IMR-90 (cell line): ENCODE data around the gene CFAP58. TPM values are rescaled to one million over a fixed set of nuclear protein-coding genes. Genes with fewer than 3 reads are reported as not detected.

Experiments
- ATAC-seq: fragments of 200-7000 bp; cut with Tn5 transposase; 2 replicates; pipeline ENCODE4 v1.9.1; 2020; ENCODE audit warnings: low read depth, mild to moderate bottlenecking, moderate library complexity
- BruUV-seq: library from RNA; stranded (reverse); fragments of 400-500 nt; replicated peaks from 2 replicates; lab custom pipeline; 2021; lab: Mats Ljungman, UMichigan
- CTCF ChIA-PET: fragments of 300-600 bp; formaldehyde crosslinking; extraction: SDS; loops from one replicate; lab custom pipeline; 2021; ENCODE audit warnings: antibody characterized with exemption; lab: Yijun Ruan, JAX
- POLR2A ChIA-PET: fragments of 300-600 bp; sonication (Branson Sonifier 250); formaldehyde crosslinking; loops from one replicate; lab custom pipeline; 2022; ENCODE audit warnings: antibody characterized with exemption; ENCODE audit not compliant: unreplicated experiment; lab: Charles Lee
- DNase-seq: peaks from one replicate; pipeline ENCODE4 v3.0.0; 2013
- H2AFZ ChIP-seq: replicated peaks from 2 replicates; pipeline ENCODE3; 2013; ENCODE audit warnings: low read length, mild to moderate bottlenecking; ENCODE audit not compliant: poor library complexity
- H2AK5ac ChIP-seq: 2 replicates; pipeline ENCODE4 v1.6.1; 2013; ENCODE audit warnings: low read depth, low read length, inconsistent platforms
- H2AK9ac ChIP-seq: replicated peaks from 2 replicates; pipeline ENCODE3; 2013; ENCODE audit warnings: mild to moderate bottlenecking, low read depth, low read length, moderate library complexity; ENCODE audit not compliant: poor library complexity
- H2BK120ac ChIP-seq: 2 replicates; pipeline ENCODE4 v1.6.1; 2013; ENCODE audit warnings: low read depth, low read length, inconsistent platforms
- H2BK15ac ChIP-seq: 3 replicates; pipeline ENCODE4 v1.6.1; 2013; ENCODE audit warnings: low read depth, low read length, inconsistent platforms
- H2BK20ac ChIP-seq: 2 replicates; pipeline ENCODE4 v1.6.1; 2013; ENCODE audit warnings: low read depth, mild to moderate bottlenecking, inconsistent platforms, low read length, moderate library complexity
- H2BK5ac ChIP-seq: 2 replicates; pipeline ENCODE4 v1.6.1; 2013; ENCODE audit warnings: mild to moderate bottlenecking, low read depth, low read length, inconsistent platforms; ENCODE audit not compliant: poor library complexity, severe bottlenecking
- H3K14ac ChIP-seq: replicated peaks from 2 replicates; pipeline ENCODE4 v1.6.1; 2013; ENCODE audit warnings: low read depth, low read length, inconsistent platforms
- H3K18ac ChIP-seq: 2 replicates; pipeline ENCODE4 v1.6.1; 2013; ENCODE audit warnings: low read depth, low read length, control low read depth
- H3K23ac ChIP-seq: 2 replicates; pipeline ENCODE4 v1.6.1; 2013; ENCODE audit warnings: low read depth, low read length, inconsistent platforms
- H3K27ac ChIP-seq: 2 replicates; pipeline ENCODE4 v1.5.1; 2013; ENCODE audit warnings: mild to moderate bottlenecking, control low read depth, low read length; ENCODE audit not compliant: insufficient read depth
- H3K27me3 ChIP-seq: 2 replicates; pipeline ENCODE4 v1.6.1; 2013; ENCODE audit warnings: low read length; ENCODE audit not compliant: control insufficient read depth, insufficient read depth
- H3K36me3 ChIP-seq: 2 replicates; pipeline ENCODE4 v1.6.1; 2013; ENCODE audit warnings: low read length, mixed read lengths; ENCODE audit not compliant: control insufficient read depth, insufficient read depth
- H3K4ac ChIP-seq: 2 replicates; pipeline ENCODE4 v1.6.1; 2013; ENCODE audit warnings: low read depth, low read length, inconsistent platforms
- H3K4me1 ChIP-seq: 2 replicates; pipeline ENCODE4 v1.6.1; 2013; ENCODE audit warnings: low read length, mixed read lengths; ENCODE audit not compliant: control insufficient read depth, insufficient read depth
- H3K4me2 ChIP-seq: 2 replicates; pipeline ENCODE4 v1.6.1; 2013; ENCODE audit warnings: low read depth, mild to moderate bottlenecking, control low read depth, low read length, moderate library complexity
- H3K4me3 ChIP-seq: 2 replicates; pipeline ENCODE4 v1.5.1; 2013; ENCODE audit warnings: low read depth, mild to moderate bottlenecking, control low read depth, low read length, moderate library complexity; ENCODE audit not compliant: insufficient read depth
- H3K56ac ChIP-seq: 2 replicates; pipeline ENCODE4 v1.6.1; 2013; ENCODE audit warnings: low read length, inconsistent platforms; ENCODE audit not compliant: insufficient read depth; ENCODE audit errors: extremely low read depth
- H3K79me1 ChIP-seq, 2 experiments: 2 replicates each; pipeline ENCODE4 v1.6.1; 2013; ENCODE audit warnings: low read length in 2 of 2, inconsistent platforms in 1 of 2, low read depth in 1 of 2
- H3K9ac ChIP-seq: 2 replicates; pipeline ENCODE4 v1.6.1; 2013; ENCODE audit warnings: low read depth, low read length, control low read depth
- H3K9me1 ChIP-seq: 2 replicates; pipeline ENCODE4 v1.6.1; 2013; ENCODE audit warnings: low read length, inconsistent platforms; ENCODE audit not compliant: insufficient read depth
- H3K9me3 ChIP-seq: 2 replicates; pipeline ENCODE4 v1.6.1; 2013; ENCODE audit warnings: low read length; ENCODE audit not compliant: control insufficient read depth, insufficient read depth
- H4K20me1 ChIP-seq: 2 replicates; pipeline ENCODE4 v1.6.1; 2013; ENCODE audit warnings: low read length, inconsistent platforms; ENCODE audit not compliant: insufficient read depth
- H4K5ac ChIP-seq: 2 replicates; pipeline ENCODE4 v1.6.1; 2013; ENCODE audit warnings: mild to moderate bottlenecking, low read depth, low read length, control low read depth
- H4K8ac ChIP-seq, 2 experiments: 2 replicates each; pipeline ENCODE4 v1.6.1; 2013; ENCODE audit warnings: low read depth in 2 of 2, low read length in 2 of 2, control low read depth in 1 of 2, inconsistent platforms in 1 of 2
- H4K91ac ChIP-seq: 2 replicates; pipeline ENCODE4 v1.6.1; 2013; ENCODE audit warnings: low read depth, low read length, inconsistent platforms; ENCODE audit not compliant: insufficient read depth
- BHLHE40 ChIP-seq: fragments of 150-350 bp; IDR thresholded peaks from 2 replicates; pipeline ENCODE4 v1.6.1; 2016; ENCODE audit warnings: mild to moderate bottlenecking, low read depth, low read length
- CTCF ChIP-seq: conservative IDR thresholded peaks from 2 replicates; pipeline ENCODE4 v1.5.1; 2012; ENCODE audit warnings: mild to moderate bottlenecking, low read depth, low read length, improper control_type of control experiment
- ELK1 ChIP-seq: fragments of 150-350 bp; IDR thresholded peaks from 2 replicates; pipeline ENCODE4 v1.6.1; 2016; ENCODE audit warnings: low read depth, mild to moderate bottlenecking, low read length, moderate library complexity, borderline replicate concordance
- SMC3 ChIP-seq: fragments of 150-350 bp; IDR thresholded peaks from 2 replicates; pipeline ENCODE4 v1.6.1; 2016; ENCODE audit warnings: low read depth, mild to moderate bottlenecking, antibody characterized with exemption, low read length, moderate library complexity
- WGBS, 2 experiments: methylation state at CpG; one replicate each; pipeline versions ENCODE4 v1.1.5 to v1.1.7; 2013; ENCODE audit warnings: missing lambda C conversion rate in 2 of 2; ENCODE audit not compliant: insufficient read length in 1 of 2; ENCODE audit errors: extremely low coverage in 2 of 2; 5-methylcytosine and 5-hydroxymethylcytosine counted together
- dilution Hi-C: fragments of 300-500 bp; cut with HindIII; formaldehyde crosslinking; loops from one replicate; pipeline ENCODE4 v1.14.3; 2018; ENCODE audit warnings: low sequenced_read_pairs; ENCODE audit not compliant: unreplicated experiment
- in situ Hi-C: fragments of 300-500 bp; cut with MboI; formaldehyde crosslinking; loops from 3 replicates; pipeline ENCODE4 v1.14.3; 2019; ENCODE audit warnings: low sequenced_read_pairs, inconsistent platforms, mixed read lengths
- intact Hi-C: fragments of 100-400 bp; cut with micrococcal nuclease; formaldehyde crosslinking; loops from 2 replicates; pipeline ENCODE4 v1.10.0; 2022
- polyA plus RNA-seq, 3 experiments: library from polyadenylated mRNA; depleted of rRNA; stranded (reverse); fragments of >200 nt; gene quantifications; 2 replicates each; pipeline ENCODE4 v1.2.3, GENCODE V29; 2012; ENCODE audit warnings: low replicate concordance in 1 of 3
- total RNA-seq: library from RNA; depleted of rRNA; stranded (reverse); fragments of >200 nt; gene quantifications from 2 replicates; pipeline ENCODE4 v1.2.3, GENCODE V29; 2012

CFAP58 gene
- total and polyA plus RNA-seq, 2 of the 4 experiments (the other 2 are of a cell fraction): 0.36 to 0.72 TPM

- no peak overlapping the region for H3K4me3 ChIP-seq
Measured at GRCh38 chr10:104435822-104436221, 82.2 kb downstream of the CFAP58 start.

More at GRCh38 chr10:104435822-104436221, 82.2 kb downstream of the CFAP58 start:
- H3K27me3 ChIP-seq: no peaks in the 10 kb centered on the region
- no peaks in the 10 kb centered on the region for H3K4me1 ChIP-seq
- no peaks in the 10 kb centered on the region for H3K79me1 ChIP-seq
- no peak overlapping the region for H3K23ac ChIP-seq
- BruUV-seq: no TSS peak
- H4K91ac ChIP-seq: no peak overlapping the region
- no peaks in the 10 kb centered on the region for H3K36me3 ChIP-seq
- TF ChIP-seq BHLHE40: no peak
- no peak for TF ChIP-seq SMC3
- TF ChIP-seq ELK1: no peak
- no peak for TF ChIP-seq CTCF
- no peak for ATAC-seq
- H3K27ac ChIP-seq: no peak overlapping the region
- WGBS, 2 experiments: 72% methylated on average over 2 of the region's 2 CpGs; no CpG with 5 or more reads in 1 of the 2 experiments
- H2BK15ac ChIP-seq: no peak overlapping the region
- H3K4me2 ChIP-seq: no peak overlapping the region
- H3K14ac ChIP-seq: no peak overlapping the region
- no peak overlapping the region for H3K9ac ChIP-seq
- no peak overlapping the region for H2BK120ac ChIP-seq
- POLR2A ChIA-PET: no interaction called here
- dilution Hi-C loops (no loop called here), intact Hi-C loops (no loop called here), in situ Hi-C loops (no loop called here)
- peak; percentile 4 for DNase-seq
- H3K56ac ChIP-seq: no peak overlapping the region
- no peak overlapping the region for H3K4ac ChIP-seq
- no peaks in the 10 kb centered on the region for H4K20me1 ChIP-seq
- H2BK20ac ChIP-seq: no peak overlapping the region
- no peak overlapping the region for H4K8ac ChIP-seq
- no peak overlapping the region for H2AFZ ChIP-seq
- H2BK5ac ChIP-seq: no peak overlapping the region
- CTCF ChIA-PET: no interaction called here
- no peak overlapping the region for H2AK9ac ChIP-seq
- H2AK5ac ChIP-seq: no peak overlapping the region
- no peak overlapping the region for H3K18ac ChIP-seq
- H3K9me1 ChIP-seq: no peaks in the 10 kb centered on the region
- no peak overlapping the region for H4K5ac ChIP-seq
- H3K9me3 ChIP-seq: no peaks in the 10 kb centered on the region
